Neuronal stem cell (in vitro differentiated cells): ENCODE measurements around the gene PWWP2A.
"Not testable (repeated sequence)": the region's sequence is repeated elsewhere in the genome, so short reads cannot be mapped to it uniquely, and the experiment has no call there.

Experiments used
- DNase-seq: peaks from one replicate; pipeline ENCODE4 v3.0.0-alpha.2; 2013; ENCODE audit warnings: low spot score
- H2AFZ ChIP-seq: one replicate; pipeline ENCODE4 v1.6.1; 2013; ENCODE audit warnings: mild to moderate bottlenecking, low read length, inconsistent platforms
- H2AK5ac ChIP-seq: 2 replicates; pipeline ENCODE4 v1.6.1; 2013; ENCODE audit warnings: low read depth, mild to moderate bottlenecking, inconsistent platforms, low read length, moderate library complexity, mixed read lengths
- H2BK120ac ChIP-seq: 2 replicates; pipeline ENCODE4 v1.6.1; 2013; ENCODE audit warnings: low read depth, mild to moderate bottlenecking, inconsistent platforms, low read length, moderate library complexity, mixed read lengths
- H2BK12ac ChIP-seq: one replicate; pipeline ENCODE4 v1.6.1; 2013; ENCODE audit warnings: low read length, inconsistent platforms
- H2BK15ac ChIP-seq: 2 replicates; pipeline ENCODE4 v1.6.1; 2013; ENCODE audit warnings: mild to moderate bottlenecking, low read length, inconsistent platforms, mixed read lengths
- H2BK5ac ChIP-seq: one replicate; pipeline ENCODE4 v1.6.1; 2013; ENCODE audit warnings: inconsistent platforms, mild to moderate bottlenecking, low read length, moderate library complexity
- H3K14ac ChIP-seq: one replicate; pipeline ENCODE4 v1.6.1; 2013; ENCODE audit warnings: low read length, inconsistent platforms
- H3K18ac ChIP-seq: 2 replicates; pipeline ENCODE4 v1.6.1; 2013; ENCODE audit warnings: low read length, inconsistent platforms
- H3K23ac ChIP-seq: 2 replicates; pipeline ENCODE4 v1.6.1; 2013; ENCODE audit warnings: low read depth, mild to moderate bottlenecking, mixed read lengths, low read length, inconsistent platforms; ENCODE audit not compliant: poor library complexity
- H3K27ac ChIP-seq: replicated peaks from 3 replicates; pipeline ENCODE4 v1.5.1; 2013; ENCODE audit warnings: low read length, inconsistent platforms
- H3K27me3 ChIP-seq, 3 experiments: 2 replicates each; pipeline ENCODE4 v1.6.1; 2013; ENCODE audit warnings: low read length in 3 of 3, mild to moderate bottlenecking in 2 of 3, inconsistent platforms in 1 of 3, low read depth in 1 of 3, mixed read lengths in 1 of 3, moderate library complexity in 1 of 3; ENCODE audit not compliant: control insufficient read depth in 3 of 3, insufficient read depth in 3 of 3
- H3K36me3 ChIP-seq, 2 donors: replicated peaks in 1 of 2; 2 replicates each; pipeline ENCODE4 v1.6.1; 2013; ENCODE audit warnings: low read length in 2 of 2; ENCODE audit not compliant: control insufficient read depth in 2 of 2, insufficient read depth in 2 of 2
- H3K4ac ChIP-seq: 2 replicates; pipeline ENCODE4 v1.6.1; 2013; ENCODE audit warnings: inconsistent platforms, mild to moderate bottlenecking, low read length, moderate library complexity
- H3K4me1 ChIP-seq, 2 donors: 1 replicate in 1 of 2; 2 replicates in 1 of 2; pipeline ENCODE4 v1.6.1; 2013; ENCODE audit warnings: low read length in 2 of 2, low read depth in 1 of 2; ENCODE audit not compliant: control insufficient read depth in 2 of 2, insufficient read depth in 1 of 2
- H3K4me2 ChIP-seq: one replicate; pipeline ENCODE4 v1.6.1; 2013; ENCODE audit warnings: mild to moderate bottlenecking, low read length, inconsistent platforms; ENCODE audit not compliant: insufficient read depth, poor library complexity, severe bottlenecking
- H3K4me3 ChIP-seq, 2 donors: 2 replicates each; pipeline ENCODE4 v1.5.1; 2013; ENCODE audit warnings: low read length in 2 of 2, mild to moderate bottlenecking in 2 of 2, inconsistent platforms in 1 of 2, moderate library complexity in 1 of 2
- H3K79me1 ChIP-seq: one replicate; pipeline ENCODE4 v1.6.1; 2013; ENCODE audit warnings: low read depth, mild to moderate bottlenecking, inconsistent platforms, low read length, moderate library complexity
- H3K9ac ChIP-seq: one replicate; pipeline ENCODE4 v1.6.1; 2013; ENCODE audit warnings: mild to moderate bottlenecking, low read depth, low read length, inconsistent platforms; ENCODE audit not compliant: poor library complexity
- H3K9me3 ChIP-seq, 2 donors: replicated peaks in 1 of 2; 2 replicates each; pipeline versions ENCODE3 to v1.6.1; 2013; ENCODE audit warnings: low read length in 2 of 2, mild to moderate bottlenecking in 2 of 2, inconsistent platforms in 1 of 2, low read depth in 1 of 2, mixed read lengths in 1 of 2, moderate library complexity in 1 of 2; ENCODE audit not compliant: control insufficient read depth in 2 of 2, insufficient read depth in 1 of 2
- H4K8ac ChIP-seq: one replicate; pipeline ENCODE4 v1.6.1; 2013; ENCODE audit warnings: low read depth, mild to moderate bottlenecking, inconsistent platforms, low read length, moderate library complexity
- H4K91ac ChIP-seq: one replicate; pipeline ENCODE4 v1.6.1; 2013; ENCODE audit warnings: low read length, low read depth, mild to moderate bottlenecking, inconsistent platforms; ENCODE audit not compliant: poor library complexity
- WGBS, 2 donors: extraction: QIAGEN DNeasy Blood & Tissue Kit; methylation state at CpG; one replicate each; pipeline ENCODE4 v1.1.7; 2013; ENCODE audit warnings: missing lambda C conversion rate in 2 of 2, mixed read lengths in 1 of 2; ENCODE audit not compliant: insufficient read length in 2 of 2, insufficient replicate concordance in 1 of 2; ENCODE audit errors: extremely low coverage in 2 of 2; 5-methylcytosine and 5-hydroxymethylcytosine counted together

The PWWP2A gene

GRCh38 chr5:160144436-160144835, 25.2 kb upstream of the PWWP2A start:
- H3K79me1 ChIP-seq, H3K36me3 ChIP-seq, H3K27ac ChIP-seq, H3K9ac ChIP-seq, H3K4me1 ChIP-seq, H3K9me3 ChIP-seq, H3K23ac ChIP-seq, H3K27me3 ChIP-seq, H2BK120ac ChIP-seq, H4K8ac ChIP-seq, H3K14ac ChIP-seq, H4K91ac ChIP-seq, H2AK5ac ChIP-seq, H3K18ac ChIP-seq, H2BK5ac ChIP-seq, H3K4me2 ChIP-seq, DNase-seq, H3K4me3 ChIP-seq, H3K4ac ChIP-seq, H2AFZ ChIP-seq, H2BK15ac ChIP-seq, H2BK12ac ChIP-seq: not testable (repeated sequence)
- no CpG with 5 or more reads among the region's 7 CpGs for WGBS, 2 donors

- no peak for DNase-seq
- Histone ChIP-seq H2BK5ac (no peak overlapping the region), H3K79me1 (no peaks in the 10 kb centered on the region), H2BK120ac (no peak overlapping the region), H2AK5ac (no peak overlapping the region), H3K27ac (no peak overlapping the region), H3K36me3 (no peaks in the 10 kb centered on the region), H3K4me3 (no peak overlapping the region), H3K4ac (no peak overlapping the region), H4K8ac (no peak overlapping the region), H3K4me1 (peaks cover 3 to 5% of the 10 kb centered on the region in 2 donors), H2BK12ac (no peak overlapping the region), H3K27me3 (no peaks in the 10 kb centered on the region), H3K9me3 (no peaks in the 10 kb centered on the region), H2AFZ (peak overlapping the region; percentile 82), H4K91ac (no peak overlapping the region), H3K9ac (no peak overlapping the region), H3K14ac (no peak overlapping the region), H3K18ac (no peak overlapping the region), H3K4me2 (no peak overlapping the region), H2BK15ac (no peak overlapping the region), H3K23ac (no peak overlapping the region)
- WGBS, 2 donors, result no CpG with 5 or more reads among the region's 1 CpG
Measured at GRCh38 chr5:160134332-160134731, 15.1 kb upstream of the PWWP2A start.

GRCh38 chr5:160133918-160134304, 14.7 kb upstream of the PWWP2A start:
- H3K18ac ChIP-seq, result no peak overlapping the region
- H3K4ac ChIP-seq, result no peak overlapping the region
- H2AFZ ChIP-seq, result peak overlapping the region; percentile 82
- no peak overlapping the region for H3K9ac ChIP-seq
- WGBS, 2 donors, result no CpG with 5 or more reads among the region's 7 CpGs
- H2BK15ac ChIP-seq, result no peak overlapping the region
- no peak overlapping the region for H3K27ac ChIP-seq
- H4K8ac ChIP-seq, result no peak overlapping the region
- H3K79me1 ChIP-seq, result no peaks in the 10 kb centered on the region
- no peaks in the 10 kb centered on the region for H3K27me3 ChIP-seq
- no peak overlapping the region for H2BK120ac ChIP-seq
- H4K91ac ChIP-seq, result no peak overlapping the region
- peak overlapping the region; percentile 21 for H3K4me2 ChIP-seq
- H3K23ac ChIP-seq, result no peak overlapping the region
- H2BK12ac ChIP-seq, result no peak overlapping the region
- no peak for DNase-seq
- no peaks in the 10 kb centered on the region for H3K9me3 ChIP-seq
- H3K4me3 ChIP-seq, result peak overlapping the region in 1 of 2 donors; percentile 28
- H2BK5ac ChIP-seq, result no peak overlapping the region
- no peak overlapping the region for H3K14ac ChIP-seq
- H3K36me3 ChIP-seq, result no peaks in the 10 kb centered on the region
- H2AK5ac ChIP-seq, result no peak overlapping the region
- H3K4me1 ChIP-seq, result peaks cover 3 to 5% of the 10 kb centered on the region in 2 donors

GRCh38 chr5:160133071-160133917, 14.0 kb upstream of the PWWP2A start:
- Histone ChIP-seq H2AK5ac (no peak overlapping the region), H3K36me3 (no peaks in the 10 kb centered on the region), H3K79me1 (no peaks in the 10 kb centered on the region), H3K23ac (no peak overlapping the region), H3K4me3 (peak overlapping the region; percentile 28 to 42), H4K8ac (no peak overlapping the region), H3K18ac (peak overlapping the region; percentile 21), H2BK12ac (no peak overlapping the region), H3K9me3 (no peaks in the 10 kb centered on the region), H2BK15ac (no peak overlapping the region), H2BK120ac (no peak overlapping the region), H2BK5ac (no peak overlapping the region), H3K4ac (no peak overlapping the region), H2AFZ (peak overlapping the region; percentile 82), H3K9ac (no peak overlapping the region), H3K27me3 (no peaks in the 10 kb centered on the region), H3K14ac (no peak overlapping the region), H3K4me1 (peaks cover 3 to 5% of the 10 kb centered on the region in 2 donors), H4K91ac (no peak overlapping the region), H3K4me2 (peak overlapping the region; percentile 21), H3K27ac (peak overlapping the region; percentile 37)
- peak; percentile 53 for DNase-seq
- WGBS, 2 donors, result no CpG with 5 or more reads among the region's 31 CpGs
